ENCODE results near the gene SMG6.
"Not testable (repeated sequence)": the region's sequence is repeated elsewhere in the genome, so short reads cannot be mapped to it uniquely, and the experiment has no call there.

The SMG6 gene

GRCh38 chr17:2151358-2152033, 152.1 kb downstream of the SMG6 start:
- no peak for DNase-seq

GRCh38 chr17:2150806-2151205, 152.8 kb downstream of the SMG6 start:
- no peak for DNase-seq

- DNase-seq = no peak
Measured at GRCh38 chr17:2149934-2150333, 153.7 kb downstream of the SMG6 start.

GRCh38 chr17:2146132-2146871, 157.3 kb downstream of the SMG6 start:
- DNase-seq = no peak

- no peak for DNase-seq
Measured at GRCh38 chr17:2144701-2145100, 158.9 kb downstream of the SMG6 start.

- no peak for DNase-seq
Measured at GRCh38 chr17:2143332-2143731, 160.3 kb downstream of the SMG6 start.

GRCh38 chr17:2142682-2143081, 160.9 kb downstream of the SMG6 start:
- not testable (repeated sequence) for DNase-seq

GRCh38 chr17:2140683-2141082, 162.9 kb downstream of the SMG6 start:
- no peak for DNase-seq

GRCh38 chr17:2138761-2139160, 164.8 kb downstream of the SMG6 start:
- no peak for DNase-seq

- no peak for DNase-seq
Measured at GRCh38 chr17:2138318-2138717, 165.3 kb downstream of the SMG6 start.

GRCh38 chr17:2137342-2138098, 166.1 kb downstream of the SMG6 start:
- DNase-seq = peak in 5 of 51 donors; percentile 3 to 6 (median 5)

- no peak for DNase-seq
Measured at GRCh38 chr17:2136241-2136640, 167.3 kb downstream of the SMG6 start.

- DNase-seq = no peak
Measured at GRCh38 chr17:2128011-2128410, 175.6 kb downstream of the SMG6 start.

GRCh38 chr17:2125013-2125535, 178.5 kb downstream of the SMG6 start:
- no peak for DNase-seq

- DNase-seq = no peak
Measured at GRCh38 chr17:2124391-2124790, 179.2 kb downstream of the SMG6 start.

- peak in 13 of 51 donors; percentile 1 to 29 (median 12) for DNase-seq
Measured at GRCh38 chr17:2123375-2124251, 180.0 kb downstream of the SMG6 start.

GRCh38 chr17:2122641-2123302, 180.8 kb downstream of the SMG6 start:
- DNase-seq = peak in 26 of 51 donors; percentile 6 to 48 (median 24)

GRCh38 chr17:2120586-2121335, 182.8 kb downstream of the SMG6 start:
- no peak for DNase-seq

- DNase-seq = no peak
Measured at GRCh38 chr17:2113279-2113622, 190.3 kb downstream of the SMG6 start.

- DNase-seq = no peak
Measured at GRCh38 chr17:2111691-2112090, 191.9 kb downstream of the SMG6 start.

All from hypothalamus (tissue), 51 donors.